ENCODE data around the gene CA4.

GRCh38 chr17:60137731-60138130 lies 12.0 kb upstream of the CA4 start:
- TF ChIP-seq, protein P1, sequence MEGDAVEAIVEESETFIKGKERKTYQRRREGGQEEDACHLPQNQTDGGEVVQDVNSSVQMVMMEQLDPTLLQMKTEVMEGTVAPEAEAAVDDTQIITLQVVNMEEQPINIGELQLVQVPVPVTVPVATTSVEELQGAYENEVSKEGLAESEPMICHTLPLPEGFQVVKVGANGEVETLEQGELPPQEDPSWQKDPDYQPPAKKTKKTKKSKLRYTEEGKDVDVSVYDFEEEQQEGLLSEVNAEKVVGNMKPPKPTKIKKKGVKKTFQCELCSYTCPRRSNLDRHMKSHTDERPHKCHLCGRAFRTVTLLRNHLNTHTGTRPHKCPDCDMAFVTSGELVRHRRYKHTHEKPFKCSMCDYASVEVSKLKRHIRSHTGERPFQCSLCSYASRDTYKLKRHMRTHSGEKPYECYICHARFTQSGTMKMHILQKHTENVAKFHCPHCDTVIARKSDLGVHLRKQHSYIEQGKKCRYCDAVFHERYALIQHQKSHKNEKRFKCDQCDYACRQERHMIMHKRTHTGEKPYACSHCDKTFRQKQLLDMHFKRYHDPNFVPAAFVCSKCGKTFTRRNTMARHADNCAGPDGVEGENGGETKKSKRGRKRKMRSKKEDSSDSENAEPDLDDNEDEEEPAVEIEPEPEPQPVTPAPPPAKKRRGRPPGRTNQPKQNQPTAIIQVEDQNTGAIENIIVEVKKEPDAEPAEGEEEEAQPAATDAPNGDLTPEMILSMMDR (IDR thresholded peaks at IDR 0.05; ENCODE audit: insufficient read depth, low read length, poor library complexity, severe bottlenecking), result no peak
- TF ChIP-seq EZH2phosphoT487 (conservative IDR thresholded peaks at IDR 0.05; ENCODE audit: low read length), result no peak

Measured in SU-DHL-6 (cell line).